Measurements from ENCODE around the gene CD2AP. TPM values are rescaled to one million over a fixed set of nuclear protein-coding genes. Genes with fewer than 3 reads are reported as not detected.
A peak's percentile ranks its signal among the peaks of the same experiment; 100 is the strongest.

Gene CD2AP
- total RNA-seq, 1 donor: 42.8 TPM

GRCh38 chr6:47453372-47453936 lies 24.1 kb upstream of the CD2AP start:
- Histone ChIP-seq H3K27me3 (ENCODE audit: insufficient read depth, low read length) (no peaks in the 10 kb centered on the region), H3K9me3 (ENCODE audit: low read depth, low read length) (no peaks in the 10 kb centered on the region), H3K4me3 (ENCODE audit: low read length) (no peak overlapping the region), H3K4me1 (ENCODE audit: insufficient read depth, low read length) (no peaks in the 10 kb centered on the region)

- Histone ChIP-seq H3K27me3 (ENCODE audit: insufficient read depth, low read length) (no peaks in the 10 kb centered on the region), H3K4me1 (ENCODE audit: insufficient read depth, low read length) (no peaks in the 10 kb centered on the region)
These were observed 22.7 kb upstream of the CD2AP start for GRCh38 chr6:47454713-47455396.

GRCh38 chr6:47455533-47456209 lies 21.9 kb upstream of the CD2AP start:
- H3K4me3 ChIP-seq (ENCODE audit: low read length): no peak overlapping the region
- no peaks in the 10 kb centered on the region for H3K4me1 ChIP-seq (ENCODE audit: insufficient read depth, low read length)
- H3K9me3 ChIP-seq (ENCODE audit: low read depth, low read length): no peaks in the 10 kb centered on the region
- H3K27me3 ChIP-seq (ENCODE audit: insufficient read depth, low read length): no peaks in the 10 kb centered on the region

More at GRCh38 chr6:47454713-47455396, 22.7 kb upstream of the CD2AP start:
- no peak overlapping the region for H3K4me3 ChIP-seq (ENCODE audit: low read length)
- no peaks in the 10 kb centered on the region for H3K9me3 ChIP-seq (ENCODE audit: low read depth, low read length)

- H3K27me3 ChIP-seq (ENCODE audit: insufficient read depth, low read length): no peaks in the 10 kb centered on the region
These were observed 21.0 kb upstream of the CD2AP start for GRCh38 chr6:47456536-47456975.

GRCh38 chr6:47457370-47457769 lies 20.2 kb upstream of the CD2AP start:
- Histone ChIP-seq H3K4me3 (ENCODE audit: low read length) (no peak overlapping the region), H3K4me1 (ENCODE audit: insufficient read depth, low read length) (no peaks in the 10 kb centered on the region), H3K27me3 (ENCODE audit: insufficient read depth, low read length) (no peaks in the 10 kb centered on the region), H3K9me3 (ENCODE audit: low read depth, low read length) (no peaks in the 10 kb centered on the region)

More at GRCh38 chr6:47456536-47456975, 21.0 kb upstream of the CD2AP start:
- no peaks in the 10 kb centered on the region for H3K4me1 ChIP-seq (ENCODE audit: insufficient read depth, low read length)
- H3K9me3 ChIP-seq (ENCODE audit: low read depth, low read length): no peaks in the 10 kb centered on the region
- H3K4me3 ChIP-seq (ENCODE audit: low read length): no peak overlapping the region

GRCh38 chr6:47464052-47464451 lies 13.5 kb upstream of the CD2AP start:
- Histone ChIP-seq H3K4me1 (ENCODE audit: insufficient read depth, low read length) (no peaks in the 10 kb centered on the region), H3K4me3 (ENCODE audit: low read length) (no peak overlapping the region), H3K9me3 (ENCODE audit: low read depth, low read length) (no peaks in the 10 kb centered on the region), H3K27me3 (ENCODE audit: insufficient read depth, low read length) (no peaks in the 10 kb centered on the region)

GRCh38 chr6:47465117-47465516 lies 12.5 kb upstream of the CD2AP start:
- H3K27me3 ChIP-seq (ENCODE audit: insufficient read depth, low read length): no peaks in the 10 kb centered on the region
- H3K4me3 ChIP-seq (ENCODE audit: low read length): no peak overlapping the region
- H3K9me3 ChIP-seq (ENCODE audit: low read depth, low read length): no peaks in the 10 kb centered on the region
- no peaks in the 10 kb centered on the region for H3K4me1 ChIP-seq (ENCODE audit: insufficient read depth, low read length)

GRCh38 chr6:47471911-47472310 lies 5.7 kb upstream of the CD2AP start:
- Histone ChIP-seq H3K4me3 (ENCODE audit: low read length) (no peak overlapping the region), H3K27me3 (ENCODE audit: insufficient read depth, low read length) (no peaks in the 10 kb centered on the region), H3K4me1 (ENCODE audit: insufficient read depth, low read length) (peaks cover 3% of the 10 kb centered on the region), H3K9me3 (ENCODE audit: low read depth, low read length) (no peaks in the 10 kb centered on the region)

- no peaks in the 10 kb centered on the region for H3K27me3 ChIP-seq (ENCODE audit: insufficient read depth, low read length)
- H3K4me1 ChIP-seq (ENCODE audit: insufficient read depth, low read length): peaks cover 12% of the 10 kb centered on the region
- H3K9me3 ChIP-seq (ENCODE audit: low read depth, low read length): no peaks in the 10 kb centered on the region
- H3K4me3 ChIP-seq (ENCODE audit: low read length): no peak overlapping the region
These were observed 3.7 kb upstream of the CD2AP start for GRCh38 chr6:47473791-47474346.

- H3K9me3 ChIP-seq (ENCODE audit: low read depth, low read length): no peaks in the 10 kb centered on the region
- H3K4me1 ChIP-seq (ENCODE audit: insufficient read depth, low read length): peaks cover 17% of the 10 kb centered on the region
- no peak overlapping the region for H3K4me3 ChIP-seq (ENCODE audit: low read length)
- no peaks in the 10 kb centered on the region for H3K27me3 ChIP-seq (ENCODE audit: insufficient read depth, low read length)
These were observed 2.2 kb upstream of the CD2AP start for GRCh38 chr6:47475319-47475816.

GRCh38 chr6:47476781-47477496 lies 650 bp upstream of the CD2AP start:
- Histone ChIP-seq H3K9me3 (ENCODE audit: low read depth, low read length) (no peaks in the 10 kb centered on the region), H3K4me3 (ENCODE audit: low read length) (peak overlapping the region; percentile 76), H3K4me1 (ENCODE audit: insufficient read depth, low read length) (peaks cover 17% of the 10 kb centered on the region), H3K27me3 (ENCODE audit: insufficient read depth, low read length) (no peaks in the 10 kb centered on the region)

- Histone ChIP-seq H3K4me1 (ENCODE audit: insufficient read depth, low read length) (peaks cover 23% of the 10 kb centered on the region), H3K27me3 (ENCODE audit: insufficient read depth, low read length) (no peaks in the 10 kb centered on the region), H3K9me3 (ENCODE audit: low read depth, low read length) (no peaks in the 10 kb centered on the region), H3K4me3 (ENCODE audit: low read length) (peak overlapping the region; percentile 76)
These were observed 897 bp downstream of the CD2AP start for GRCh38 chr6:47478233-47479139.

- H3K4me3 ChIP-seq (ENCODE audit: low read length): peak overlapping the region; percentile 76
- H3K4me1 ChIP-seq (ENCODE audit: insufficient read depth, low read length): peaks cover 25% of the 10 kb centered on the region
- no peaks in the 10 kb centered on the region for H3K9me3 ChIP-seq (ENCODE audit: low read depth, low read length)
These were observed 1.5 kb downstream of the CD2AP start for GRCh38 chr6:47479140-47479508.

GRCh38 chr6:47479874-47480273 lies 2.3 kb downstream of the CD2AP start:
- no peak overlapping the region for H3K4me3 ChIP-seq (ENCODE audit: low read length)

More at GRCh38 chr6:47479140-47479508, 1.5 kb downstream of the CD2AP start:
- no peaks in the 10 kb centered on the region for H3K27me3 ChIP-seq (ENCODE audit: insufficient read depth, low read length)

More at GRCh38 chr6:47479874-47480273, 2.3 kb downstream of the CD2AP start:
- Histone ChIP-seq H3K27me3 (ENCODE audit: insufficient read depth, low read length) (no peaks in the 10 kb centered on the region), H3K4me1 (ENCODE audit: insufficient read depth, low read length) (peaks cover 25% of the 10 kb centered on the region), H3K9me3 (ENCODE audit: low read depth, low read length) (no peaks in the 10 kb centered on the region)
